IPS DF 6.9 (cell line): ENCODE results near the gene TAS2R10.

ENCODE experiments used
- DNase-seq: peaks from one replicate; pipeline ENCODE4 v3.0.0-alpha.2; 2013; ENCODE audit warnings: low read depth, low spot score
- H3K27ac ChIP-seq: one replicate; pipeline ENCODE4 v1.5.1; 2013; ENCODE audit warnings: low read length, control low read depth
- H3K27me3 ChIP-seq: 2 replicates; pipeline ENCODE4 v1.6.1; 2013; ENCODE audit warnings: mild to moderate bottlenecking, low read length; ENCODE audit not compliant: control insufficient read depth, insufficient read depth
- H3K36me3 ChIP-seq: 2 replicates; pipeline ENCODE4 v1.6.1; 2013; ENCODE audit warnings: low read length; ENCODE audit not compliant: control insufficient read depth, insufficient read depth
- H3K4me1 ChIP-seq: 2 replicates; pipeline ENCODE4 v1.6.1; 2013; ENCODE audit warnings: low read length; ENCODE audit not compliant: control insufficient read depth, insufficient read depth
- H3K4me3 ChIP-seq: 2 replicates; pipeline ENCODE4 v1.5.1; 2013; ENCODE audit warnings: mild to moderate bottlenecking, low read length
- H3K9me3 ChIP-seq: 2 replicates; pipeline ENCODE4 v1.6.1; 2013; ENCODE audit warnings: low read length, inconsistent platforms; ENCODE audit not compliant: control insufficient read depth, insufficient read depth
- WGBS: extraction: QIAGEN DNeasy Blood & Tissue Kit; methylation state at CpG from one replicate; pipeline ENCODE4 v1.1.7; 2013; ENCODE audit warnings: mixed read lengths, missing lambda C conversion rate; ENCODE audit not compliant: insufficient read length, insufficient coverage; 5-methylcytosine and 5-hydroxymethylcytosine counted together

TAS2R10 gene, protein sequence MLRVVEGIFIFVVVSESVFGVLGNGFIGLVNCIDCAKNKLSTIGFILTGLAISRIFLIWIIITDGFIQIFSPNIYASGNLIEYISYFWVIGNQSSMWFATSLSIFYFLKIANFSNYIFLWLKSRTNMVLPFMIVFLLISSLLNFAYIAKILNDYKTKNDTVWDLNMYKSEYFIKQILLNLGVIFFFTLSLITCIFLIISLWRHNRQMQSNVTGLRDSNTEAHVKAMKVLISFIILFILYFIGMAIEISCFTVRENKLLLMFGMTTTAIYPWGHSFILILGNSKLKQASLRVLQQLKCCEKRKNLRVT

DNA sequence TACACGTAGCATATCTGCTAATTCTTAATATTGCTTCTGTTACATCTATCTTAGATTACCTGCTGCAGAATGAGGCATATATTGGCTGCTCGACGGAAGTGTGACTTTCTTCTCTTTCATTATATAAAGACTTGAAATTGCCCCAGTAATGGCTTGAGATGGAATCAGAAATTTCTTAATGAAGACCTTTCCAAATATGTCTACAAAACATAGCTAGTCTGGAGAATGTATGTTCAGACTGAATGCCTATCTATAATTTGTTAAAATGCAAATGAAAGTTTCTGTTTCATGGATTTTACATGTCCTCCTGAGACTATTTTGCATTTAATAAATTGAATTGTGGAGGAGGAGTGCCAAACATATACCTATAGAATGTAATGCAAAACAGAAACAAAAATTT is at the start of gene TAS2R10:
Gene TAS2R10, minus strand, starts transcription at position 101 of the 400 bp plus-strand sequence. Its CDS starts 89 bp downstream, at position 12.
- H3K27ac ChIP-seq, result no peak within 1 kb of the TSS
- H3K27me3 ChIP-seq, result no peaks in the 10 kb centered on the region
- no peak within 1 kb of the TSS for H3K4me3 ChIP-seq
- no peak for DNase-seq
- no peaks in the 10 kb centered on the region for H3K4me1 ChIP-seq
- no peaks in the 10 kb centered on the region for H3K9me3 ChIP-seq
- WGBS, result no CpG with 5 or more reads among the region's 3 CpGs
- H3K36me3 ChIP-seq, result no peaks in the 10 kb centered on the region

DNA sequence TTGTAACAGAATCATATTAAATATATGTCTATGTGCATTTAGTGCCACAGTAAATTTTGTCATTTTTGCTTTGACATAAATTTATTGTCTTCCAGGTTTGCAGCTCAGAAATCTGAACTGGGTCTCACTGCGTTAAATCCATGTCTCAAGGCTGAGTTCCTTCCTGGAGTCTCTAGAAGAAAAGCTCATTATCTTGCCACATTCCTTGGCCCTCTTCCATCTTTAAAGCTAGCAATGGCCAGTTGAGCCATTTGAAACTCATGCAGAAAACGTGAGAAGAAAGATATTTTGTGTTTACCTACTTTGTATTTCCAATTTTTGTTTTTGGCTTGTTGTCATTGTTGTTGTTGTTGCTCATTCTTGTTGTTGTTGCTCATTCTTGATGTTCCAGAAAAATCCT is 47.2 kb upstream of the TAS2R10 start:
- Histone ChIP-seq H3K27me3 (no peaks in the 10 kb centered on the region), H3K4me1 (no peaks in the 10 kb centered on the region), H3K4me3 (no peak overlapping the region), H3K9me3 (no peaks in the 10 kb centered on the region), H3K27ac (no peak overlapping the region), H3K36me3 (no peaks in the 10 kb centered on the region)
- no peak for DNase-seq
- WGBS, result no CpG with 5 or more reads among the region's 2 CpGs

DNA sequence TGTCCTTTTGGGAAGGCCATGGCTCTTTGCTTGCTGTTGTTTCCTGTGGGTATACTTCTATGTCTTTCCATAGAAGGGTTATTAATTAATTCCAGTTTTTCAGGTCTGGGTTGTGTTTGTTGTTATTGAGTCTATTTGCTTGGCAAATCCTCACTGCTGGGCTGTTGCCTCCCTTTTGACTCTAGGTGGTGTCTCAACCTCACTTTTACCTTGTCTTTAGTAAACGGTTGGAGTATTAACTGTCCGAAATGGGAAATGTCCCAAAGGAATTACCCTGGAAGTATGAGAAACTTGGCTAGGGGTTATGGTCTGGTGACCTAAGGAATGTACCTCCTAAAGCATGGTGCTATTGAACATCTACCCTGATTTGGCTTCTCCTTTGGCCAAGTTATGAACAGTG is 41.2 kb upstream of the TAS2R10 start:
- DNase-seq, result no peak
- Histone ChIP-seq H3K4me1 (no peaks in the 10 kb centered on the region), H3K9me3 (no peaks in the 10 kb centered on the region), H3K4me3 (no peak overlapping the region), H3K27me3 (no peaks in the 10 kb centered on the region), H3K27ac (no peak overlapping the region), H3K36me3 (no peaks in the 10 kb centered on the region)
- no CpG with 5 or more reads among the region's 2 CpGs for WGBS

DNA sequence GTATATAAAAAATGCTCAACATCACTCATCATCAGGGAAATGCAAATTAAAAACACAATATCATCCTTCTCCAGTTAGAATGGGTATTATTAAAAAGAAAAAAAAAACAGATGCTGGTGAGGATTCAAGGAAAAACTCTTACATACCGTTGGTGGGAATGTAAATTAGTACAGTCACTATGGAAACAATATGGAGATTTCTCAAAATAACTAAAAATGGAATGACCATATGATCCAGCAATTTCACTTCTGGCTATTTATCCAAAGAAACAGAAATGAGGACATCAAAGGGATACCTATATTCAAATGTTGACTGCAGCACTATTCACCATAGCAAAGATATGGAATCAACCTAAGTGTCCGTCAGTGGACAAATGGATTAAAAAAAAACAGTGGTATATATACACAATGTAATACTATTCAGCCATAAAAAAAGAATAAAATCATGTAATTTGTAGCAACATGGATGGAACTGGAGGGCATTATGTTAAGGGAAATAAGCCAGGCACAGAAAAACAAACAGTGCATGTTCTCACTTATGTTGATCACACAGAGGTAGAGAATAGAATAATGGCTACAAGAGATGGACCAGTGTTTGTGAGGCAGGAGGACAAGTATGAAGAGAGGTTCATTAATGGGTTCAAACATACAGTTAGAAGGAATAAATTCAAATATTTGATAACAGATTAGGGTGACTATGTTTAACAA is 37.5 kb upstream of the TAS2R10 start:
- Histone ChIP-seq H3K36me3 (no peaks in the 10 kb centered on the region), H3K9me3 (no peaks in the 10 kb centered on the region), H3K27me3 (no peaks in the 10 kb centered on the region), H3K4me1 (no peaks in the 10 kb centered on the region), H3K27ac (no peak overlapping the region), H3K4me3 (no peak overlapping the region)
- no peak for DNase-seq
- no CpG with 5 or more reads among the region's 2 CpGs for WGBS

DNA sequence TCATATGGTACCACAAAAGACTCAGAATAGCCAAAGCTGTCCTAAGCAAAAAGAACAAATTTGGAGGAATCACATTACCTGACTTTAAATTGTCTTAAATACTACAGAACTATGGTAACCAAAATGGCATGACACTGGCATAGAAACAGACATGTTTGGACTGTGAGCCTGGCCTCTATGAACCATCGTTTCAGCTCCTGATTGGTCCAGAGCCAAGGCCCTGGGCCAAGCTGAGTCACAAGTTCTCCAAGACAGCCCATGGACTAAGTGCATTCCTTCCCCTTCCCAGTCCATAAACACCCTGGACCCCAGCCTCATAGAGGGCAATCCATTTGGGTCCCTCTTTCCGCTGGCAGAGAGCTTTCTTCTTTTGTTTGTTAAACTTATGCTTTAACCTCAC is 35.2 kb upstream of the TAS2R10 start:
- WGBS, result no CpG with 5 or more reads among the region's 2 CpGs
- no peak overlapping the region for H3K4me3 ChIP-seq
- H3K9me3 ChIP-seq, result 0 out of 2 replicates have a peak, but pooled peaks cover under 1% of the 10 kb centered on the region

DNA sequence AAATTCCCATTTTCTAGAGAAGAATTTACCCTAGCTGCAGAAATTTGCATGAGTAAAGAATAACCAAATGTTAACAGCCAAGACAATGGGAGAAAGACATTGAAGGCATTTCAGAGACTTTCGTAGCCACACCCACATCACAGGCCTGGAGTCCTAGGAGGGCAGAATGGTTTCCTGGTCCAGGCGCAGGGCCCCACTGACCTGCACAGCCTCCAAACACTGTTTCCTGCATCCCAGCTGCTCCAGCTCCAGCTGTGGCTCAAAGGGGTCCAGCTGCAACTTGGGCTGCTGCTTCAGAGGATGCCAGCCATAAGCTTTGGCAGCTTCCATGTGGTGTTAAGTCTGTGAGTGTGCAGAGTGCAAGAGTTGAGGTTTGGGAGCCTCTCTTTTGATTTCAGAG is 29.6 kb upstream of the TAS2R10 start:
- H3K4me3 ChIP-seq, result no peak overlapping the region
- no peak overlapping the region for H3K27ac ChIP-seq
- H3K27me3 ChIP-seq, result no peaks in the 10 kb centered on the region
- H3K4me1 ChIP-seq, result no peaks in the 10 kb centered on the region
- no CpG with 5 or more reads among the region's 2 CpGs for WGBS
- peaks cover 8% of the 10 kb centered on the region for H3K9me3 ChIP-seq
- no peak for DNase-seq
- H3K36me3 ChIP-seq, result 0 out of 2 replicates have a peak, but pooled peaks cover 3% of the 10 kb centered on the region

More for the DNA sequence above, 35.2 kb upstream of the TAS2R10 start:
- H3K27ac ChIP-seq, result no peak overlapping the region
- no peak for DNase-seq
- no peaks in the 10 kb centered on the region for H3K27me3 ChIP-seq
- no peaks in the 10 kb centered on the region for H3K4me1 ChIP-seq
- H3K36me3 ChIP-seq, result no peaks in the 10 kb centered on the region

DNA sequence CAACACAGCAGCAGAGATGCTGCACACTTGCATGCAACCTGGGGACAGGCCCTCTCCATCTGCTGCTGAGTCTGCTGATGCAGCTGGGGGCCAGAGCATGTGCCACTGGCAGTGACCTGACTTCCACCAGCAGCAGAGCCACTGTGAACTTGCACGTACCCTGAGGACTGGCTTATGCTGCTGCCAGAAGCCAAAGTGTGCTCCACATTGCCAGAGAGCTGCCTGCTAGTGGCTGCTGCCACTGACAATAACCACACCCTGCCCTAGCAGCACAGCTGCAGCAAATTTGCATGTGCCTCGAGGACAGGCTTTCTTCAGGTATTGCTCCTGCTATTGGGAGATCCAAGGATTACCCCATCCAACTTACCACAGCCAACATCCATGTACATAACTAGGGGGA is 27.6 kb upstream of the TAS2R10 start:
- WGBS, result no CpG with 5 or more reads among the region's 2 CpGs
- Histone ChIP-seq H3K27me3 (no peaks in the 10 kb centered on the region), H3K9me3 (peaks cover 8% of the 10 kb centered on the region), H3K4me3 (no peak overlapping the region), H3K4me1 (no peaks in the 10 kb centered on the region), H3K36me3 (0 out of 2 replicates have a peak, but pooled peaks cover 3% of the 10 kb centered on the region), H3K27ac (no peak overlapping the region)
- DNase-seq, result no peak

DNA sequence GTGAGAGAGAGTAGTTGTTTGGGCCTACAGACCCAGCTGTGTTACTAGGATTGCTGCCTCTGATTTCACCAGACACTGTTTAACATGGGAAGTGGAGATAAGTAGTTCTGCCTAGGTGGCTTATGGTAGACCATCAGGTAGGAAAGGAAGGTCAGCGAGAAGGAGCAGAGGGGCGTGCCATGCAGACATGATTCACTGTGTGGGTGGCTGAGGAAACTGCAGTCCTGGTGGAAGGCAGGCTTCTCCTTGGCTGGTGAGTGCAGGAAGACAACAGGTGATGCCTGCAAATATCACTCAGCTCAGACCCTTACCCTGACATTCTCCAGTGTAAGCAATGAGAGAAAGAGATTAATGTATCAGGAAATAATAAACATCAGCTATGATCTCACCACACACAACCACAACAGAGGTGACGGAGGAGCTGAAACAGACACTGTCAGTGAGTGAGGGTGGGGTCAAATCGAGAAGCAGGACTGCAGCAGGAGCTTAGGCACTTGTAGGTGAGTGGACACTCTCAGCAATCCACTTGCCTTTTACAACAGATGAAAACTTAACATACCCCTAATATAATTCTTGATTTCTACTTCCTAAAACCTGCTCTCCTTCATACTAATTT is 25.2 kb upstream of the TAS2R10 start:
- H3K27me3 ChIP-seq, result no peaks in the 10 kb centered on the region
- H3K4me1 ChIP-seq, result no peaks in the 10 kb centered on the region
- DNase-seq, result no peak
- 0 out of 2 replicates have a peak, but pooled peaks cover 3% of the 10 kb centered on the region for H3K36me3 ChIP-seq
- H3K4me3 ChIP-seq, result no peak overlapping the region
- H3K27ac ChIP-seq, result no peak overlapping the region
- WGBS, result no CpG with 5 or more reads among the region's 4 CpGs
- peaks cover 8% of the 10 kb centered on the region for H3K9me3 ChIP-seq

DNA sequence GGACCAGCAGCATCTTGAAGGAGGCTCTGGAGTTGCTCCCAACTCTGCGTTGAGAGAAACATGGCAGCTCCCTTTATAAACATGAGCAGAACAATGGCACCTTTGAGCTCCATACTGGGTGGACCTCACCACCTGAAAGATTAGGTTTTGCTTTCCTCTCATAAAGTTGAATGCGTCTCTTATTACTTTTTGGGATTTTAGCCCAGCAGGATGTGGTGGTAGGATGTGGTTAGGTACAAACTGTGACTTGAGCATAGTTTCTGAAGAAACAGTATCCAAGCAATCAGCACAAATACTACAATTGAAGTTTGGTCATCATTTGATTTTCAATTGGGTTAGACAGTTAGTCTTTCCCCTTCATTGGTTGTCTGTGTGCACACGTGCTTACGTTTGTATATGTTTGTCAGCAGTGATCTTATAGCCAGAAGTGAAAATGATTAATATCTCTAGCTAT is 23.3 kb upstream of the TAS2R10 start, which contains the start of gene PRR4:
Gene PRR4, minus strand, starts transcription at position 51 of the 454 bp plus-strand sequence. Its CDS starts 38 bp downstream, at position 13.
- no peak within 1 kb of the TSS for H3K27ac ChIP-seq
- H3K4me3 ChIP-seq, result no peak within 1 kb of the TSS
- H3K9me3 ChIP-seq, result peaks cover under 1% of the 10 kb centered on the region; the same call in 1 of the 2 replicates
- no peaks in the 10 kb centered on the region for H3K4me1 ChIP-seq
- H3K27me3 ChIP-seq, result no peaks in the 10 kb centered on the region
- no peak for DNase-seq
- no CpG with 5 or more reads among the region's 4 CpGs for WGBS
- no peaks in the 10 kb centered on the region for H3K36me3 ChIP-seq

DNA sequence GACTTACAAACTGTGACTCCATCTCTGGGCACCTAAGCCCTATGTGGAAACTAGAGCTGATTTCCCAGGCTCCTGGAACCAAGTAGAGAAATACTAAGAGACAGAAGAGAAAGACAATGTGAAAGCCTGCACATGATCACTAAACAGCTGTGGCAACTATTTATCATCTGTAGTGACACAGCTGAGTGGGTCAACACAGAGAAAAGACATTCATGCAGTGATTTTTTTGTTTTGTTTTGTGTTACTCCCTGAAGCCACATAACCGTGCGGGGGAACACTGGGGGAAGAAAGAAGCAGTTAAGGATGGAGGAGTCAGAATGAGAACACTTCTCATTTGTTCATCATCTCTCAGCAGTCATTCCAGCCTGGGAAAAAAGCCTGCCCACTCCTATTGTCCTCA is 21.6 kb upstream of the TAS2R10 start:
- Histone ChIP-seq H3K36me3 (no peaks in the 10 kb centered on the region), H3K4me3 (no peak overlapping the region), H3K9me3 (no peaks in the 10 kb centered on the region), H3K27ac (no peak overlapping the region), H3K27me3 (no peaks in the 10 kb centered on the region), H3K4me1 (no peaks in the 10 kb centered on the region)
- no CpG with 5 or more reads among the region's 2 CpGs for WGBS
- DNase-seq, result no peak
